Glutamatergic neuron (in vitro differentiated cells): Measurements from ENCODE around the gene CLINT1. TPM values are rescaled to one million over a fixed set of nuclear protein-coding genes. Genes with fewer than 3 reads are reported as not detected.

Source experiments
- DNase-seq: peaks from one replicate; pipeline ENCODE4 v3.0.0; 2022
- H3K27ac Mint-ChIP-seq: one replicate; pipeline ENCODE4 v1.8.0; 2020; ENCODE audit warnings: mild to moderate bottlenecking, mixed read lengths, inconsistent platforms; ENCODE audit not compliant: unreplicated experiment
- H3K27me3 Mint-ChIP-seq: one replicate; pipeline ENCODE4 v1.8.0; 2020; ENCODE audit warnings: mild to moderate bottlenecking, moderate library complexity, mixed read lengths, inconsistent platforms; ENCODE audit not compliant: unreplicated experiment
- H3K36me3 Mint-ChIP-seq: one replicate; pipeline ENCODE4 v1.8.0; 2020; ENCODE audit warnings: mild to moderate bottlenecking, mixed read lengths, inconsistent platforms; ENCODE audit not compliant: unreplicated experiment
- H3K4me1 Mint-ChIP-seq: one replicate; pipeline ENCODE4 v1.8.0; 2020; ENCODE audit warnings: mild to moderate bottlenecking, low read depth, mixed read lengths, inconsistent platforms; ENCODE audit not compliant: unreplicated experiment
- H3K4me3 Mint-ChIP-seq: one replicate; pipeline ENCODE4 v1.8.0; 2020; ENCODE audit warnings: mild to moderate bottlenecking, mixed read lengths, inconsistent platforms; ENCODE audit not compliant: unreplicated experiment
- H3K9me3 Mint-ChIP-seq: one replicate; pipeline ENCODE4 v1.8.0; 2020; ENCODE audit warnings: mild to moderate bottlenecking, moderate library complexity, mixed read lengths, inconsistent platforms; ENCODE audit not compliant: unreplicated experiment
- total RNA-seq: library from RNA; stranded (reverse); fragmentation: NEBNext Ultra II Directional; extraction: Animal tissue kit (Norgen Biotek cat#: 25700); gene quantifications from one replicate; pipeline ENCODE4 v1.2.1, GENCODE V29; 2021; ENCODE audit not compliant: unreplicated experiment
- TF ChIP-seq, protein P1 (sequence below): fragments of 200-600 bp; sonication (generic); IDR thresholded peaks from one replicate; pipeline ENCODE4 v1.5.0; 2021; ENCODE audit not compliant: partially characterized antibody, unreplicated experiment

Gene CLINT1
- total RNA-seq, 1 donor from 2014 or later, result 38.0 TPM

DNA sequence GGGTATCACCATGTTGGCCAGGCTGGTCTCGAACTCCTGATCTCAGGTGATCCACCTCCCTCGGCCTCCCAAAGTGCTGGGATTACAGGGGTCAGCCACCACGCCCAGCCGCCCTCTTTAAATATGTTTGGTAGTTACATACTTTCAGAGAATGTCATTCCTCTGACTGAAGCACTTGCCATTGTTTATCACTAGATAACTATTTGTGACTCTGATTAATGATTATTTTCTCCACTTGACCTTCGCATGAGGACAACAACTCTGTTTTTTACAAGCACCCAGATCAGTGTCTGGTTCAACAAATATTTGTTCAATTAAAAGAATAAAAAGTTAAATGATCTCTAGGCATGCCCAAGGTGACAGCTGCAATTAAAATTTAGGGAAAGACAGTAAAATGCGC lies 56.2 kb downstream of the CLINT1 start:
- H3K27ac Mint-ChIP-seq, result no peak overlapping the region
- H3K4me3 Mint-ChIP-seq, result no peak overlapping the region
- TF ChIP-seq, protein P1, sequence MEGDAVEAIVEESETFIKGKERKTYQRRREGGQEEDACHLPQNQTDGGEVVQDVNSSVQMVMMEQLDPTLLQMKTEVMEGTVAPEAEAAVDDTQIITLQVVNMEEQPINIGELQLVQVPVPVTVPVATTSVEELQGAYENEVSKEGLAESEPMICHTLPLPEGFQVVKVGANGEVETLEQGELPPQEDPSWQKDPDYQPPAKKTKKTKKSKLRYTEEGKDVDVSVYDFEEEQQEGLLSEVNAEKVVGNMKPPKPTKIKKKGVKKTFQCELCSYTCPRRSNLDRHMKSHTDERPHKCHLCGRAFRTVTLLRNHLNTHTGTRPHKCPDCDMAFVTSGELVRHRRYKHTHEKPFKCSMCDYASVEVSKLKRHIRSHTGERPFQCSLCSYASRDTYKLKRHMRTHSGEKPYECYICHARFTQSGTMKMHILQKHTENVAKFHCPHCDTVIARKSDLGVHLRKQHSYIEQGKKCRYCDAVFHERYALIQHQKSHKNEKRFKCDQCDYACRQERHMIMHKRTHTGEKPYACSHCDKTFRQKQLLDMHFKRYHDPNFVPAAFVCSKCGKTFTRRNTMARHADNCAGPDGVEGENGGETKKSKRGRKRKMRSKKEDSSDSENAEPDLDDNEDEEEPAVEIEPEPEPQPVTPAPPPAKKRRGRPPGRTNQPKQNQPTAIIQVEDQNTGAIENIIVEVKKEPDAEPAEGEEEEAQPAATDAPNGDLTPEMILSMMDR, result no peak
- no peaks in the 10 kb centered on the region for H3K36me3 Mint-ChIP-seq
- H3K27me3 Mint-ChIP-seq, result no peaks in the 10 kb centered on the region
- H3K4me1 Mint-ChIP-seq, result peaks cover under 1% of the 10 kb centered on the region
- DNase-seq, result no peak
- no peaks in the 10 kb centered on the region for H3K9me3 Mint-ChIP-seq

DNA sequence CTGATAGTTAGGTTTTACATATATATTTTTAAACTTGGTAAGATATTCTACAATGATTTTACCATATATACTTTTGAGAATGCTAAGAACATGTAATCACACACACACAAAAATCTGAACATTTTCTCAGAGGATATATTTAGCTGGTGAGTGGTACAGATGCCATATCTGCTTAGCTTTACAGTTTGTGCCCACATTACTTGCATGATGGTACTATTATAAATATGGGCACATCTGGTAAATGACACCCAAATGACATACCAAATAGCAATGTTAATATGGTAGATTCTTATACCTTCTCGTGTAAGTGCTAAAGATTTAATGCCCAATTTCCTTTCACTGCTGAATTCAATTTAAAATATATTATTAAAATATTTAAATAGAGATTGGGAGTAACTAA lies 58.8 kb downstream of the CLINT1 start:
- no peak for DNase-seq
- Mint-ChIP-seq H3K9me3 (no peaks in the 10 kb centered on the region), H3K4me1 (peaks cover 6% of the 10 kb centered on the region), H3K27ac (no peak overlapping the region), H3K36me3 (no peaks in the 10 kb centered on the region), H3K4me3 (no peak overlapping the region), H3K27me3 (no peaks in the 10 kb centered on the region)
- TF ChIP-seq, protein P1, result no peak

DNA sequence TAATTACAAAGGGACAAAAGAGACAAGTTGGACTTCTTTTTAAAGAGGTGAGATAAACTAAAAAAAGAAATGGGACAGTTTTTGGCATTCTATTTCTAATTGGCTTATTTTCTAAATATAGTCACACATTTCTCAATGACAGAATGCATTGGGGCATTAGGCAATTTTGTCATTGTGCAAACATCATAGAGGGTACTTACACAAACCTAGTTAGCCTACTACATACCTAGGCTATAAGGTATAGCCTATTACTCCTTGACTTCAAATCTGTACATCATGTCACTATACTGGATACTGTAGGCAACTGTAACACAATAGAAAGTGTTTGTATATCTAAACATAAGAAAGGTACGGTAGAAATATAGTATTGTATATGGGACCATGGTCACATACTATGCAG lies 59.4 kb downstream of the CLINT1 start:
- no peak overlapping the region for H3K27ac Mint-ChIP-seq
- H3K36me3 Mint-ChIP-seq, result no peaks in the 10 kb centered on the region
- H3K27me3 Mint-ChIP-seq, result no peaks in the 10 kb centered on the region
- H3K9me3 Mint-ChIP-seq, result no peaks in the 10 kb centered on the region
- H3K4me3 Mint-ChIP-seq, result no peak overlapping the region
- H3K4me1 Mint-ChIP-seq, result peaks cover 6% of the 10 kb centered on the region
- no peak for DNase-seq
- TF ChIP-seq, protein P1, result no peak

DNA sequence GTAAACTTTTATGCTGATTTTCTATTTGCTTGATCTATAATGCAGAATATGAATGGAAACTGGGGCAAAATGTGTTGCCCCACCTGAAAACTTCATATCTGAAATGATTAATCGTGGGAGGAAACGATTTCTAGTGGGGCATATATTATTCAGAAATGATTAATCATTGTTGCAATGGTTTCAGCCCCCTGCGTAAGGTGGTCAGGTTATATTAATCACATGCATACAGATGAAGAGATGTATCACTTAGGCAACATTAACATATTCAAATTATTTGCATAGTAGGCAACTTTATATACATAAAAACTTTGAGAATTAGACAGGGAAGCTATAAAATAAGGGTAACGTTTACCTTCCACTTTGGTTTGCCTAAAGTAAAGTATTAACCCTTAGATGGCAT lies 65.6 kb downstream of the CLINT1 start:
- TF ChIP-seq, protein P1, result no peak
- no peak for DNase-seq
- Mint-ChIP-seq H3K36me3 (no peaks in the 10 kb centered on the region), H3K4me1 (peaks cover 6% of the 10 kb centered on the region), H3K4me3 (no peak overlapping the region), H3K9me3 (no peaks in the 10 kb centered on the region), H3K27ac (no peak overlapping the region), H3K27me3 (peaks cover 1% of the 10 kb centered on the region)

DNA sequence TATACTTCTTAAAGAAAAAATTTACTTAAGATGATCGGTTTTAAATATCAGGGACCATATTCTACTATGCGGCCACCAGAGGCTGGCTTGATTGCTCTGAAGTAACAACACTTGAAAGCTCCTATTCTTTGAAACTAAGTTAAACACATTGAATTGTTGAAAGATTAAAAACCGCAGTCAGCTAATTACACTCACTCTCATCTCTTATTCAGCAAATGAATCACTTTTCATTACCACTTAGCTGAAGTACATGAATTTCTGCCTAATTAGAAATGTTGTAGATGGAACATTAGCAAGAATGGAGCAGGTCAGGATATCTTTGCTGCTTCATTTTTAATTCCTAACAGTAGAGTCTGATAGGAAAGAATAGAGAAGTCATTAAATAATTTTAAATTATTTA lies 73.1 kb downstream of the CLINT1 start:
- H3K4me1 Mint-ChIP-seq, result no peaks in the 10 kb centered on the region
- H3K4me3 Mint-ChIP-seq, result no peak overlapping the region
- TF ChIP-seq, protein P1, result no peak
- peaks cover 1% of the 10 kb centered on the region for H3K27me3 Mint-ChIP-seq
- H3K27ac Mint-ChIP-seq, result no peak overlapping the region
- DNase-seq, result no peak
- H3K36me3 Mint-ChIP-seq, result no peaks in the 10 kb centered on the region
- H3K9me3 Mint-ChIP-seq, result no peaks in the 10 kb centered on the region
